Trophoblast cell (in vitro differentiated cells and primary cell): ENCODE data around the gene GABPB2.

ENCODE experiments used
- DNase-seq, 2 donors: peaks; one replicate each; pipeline ENCODE4 v3.0.0-alpha.2; 2016
- H2AFZ ChIP-seq: 2 replicates; pipeline ENCODE4 v1.6.1; 2013; ENCODE audit warnings: low read length, moderate library complexity, mild to moderate bottlenecking; ENCODE audit not compliant: insufficient read depth, poor library complexity
- H2AK5ac ChIP-seq: 2 replicates; pipeline ENCODE4 v1.6.1; 2013; ENCODE audit warnings: mild to moderate bottlenecking, low read length
- H2BK120ac ChIP-seq: 2 replicates; pipeline ENCODE4 v1.6.1; 2013; ENCODE audit warnings: low read length, mild to moderate bottlenecking, moderate library complexity; ENCODE audit not compliant: insufficient read depth, poor library complexity
- H2BK12ac ChIP-seq: 2 replicates; pipeline ENCODE4 v1.6.1; 2013; ENCODE audit warnings: mild to moderate bottlenecking, low read length, moderate library complexity
- H2BK5ac ChIP-seq: 2 replicates; pipeline ENCODE4 v1.6.1; 2013; ENCODE audit warnings: low read length, low read depth, moderate library complexity, mild to moderate bottlenecking; ENCODE audit not compliant: poor library complexity
- H3K14ac ChIP-seq: 2 replicates; pipeline ENCODE4 v1.6.1; 2013; ENCODE audit warnings: mild to moderate bottlenecking, low read length
- H3K18ac ChIP-seq: 2 replicates; pipeline ENCODE4 v1.6.1; 2013; ENCODE audit warnings: mild to moderate bottlenecking, low read length
- H3K23ac ChIP-seq: 2 replicates; pipeline ENCODE4 v1.6.1; 2013; ENCODE audit warnings: low read length
- H3K27ac ChIP-seq: 2 replicates; pipeline ENCODE4 v1.5.1; 2013; ENCODE audit warnings: low read depth, mild to moderate bottlenecking, inconsistent platforms, low read length, moderate library complexity
- H3K27me3 ChIP-seq: 2 replicates; pipeline ENCODE4 v1.6.1; 2013; ENCODE audit warnings: inconsistent platforms, mild to moderate bottlenecking, low read length, moderate library complexity; ENCODE audit not compliant: insufficient read depth
- H3K36me3 ChIP-seq, 2 experiments: 1 replicate in 1 of 2; 2 replicates in 1 of 2; pipeline ENCODE4 v1.6.1; 2013; ENCODE audit warnings: low read length in 2 of 2, mild to moderate bottlenecking in 2 of 2, moderate library complexity in 1 of 2; ENCODE audit not compliant: insufficient read depth in 2 of 2, control insufficient read depth in 1 of 2
- H3K4ac ChIP-seq: 2 replicates; pipeline ENCODE4 v1.6.1; 2013; ENCODE audit warnings: low read depth, mild to moderate bottlenecking, low read length, moderate library complexity
- H3K4me1 ChIP-seq, 2 experiments: 1 replicate in 1 of 2; 2 replicates in 1 of 2; pipeline ENCODE4 v1.6.1; 2013; ENCODE audit warnings: low read length in 2 of 2, mild to moderate bottlenecking in 2 of 2, moderate library complexity in 1 of 2; ENCODE audit not compliant: insufficient read depth in 2 of 2, control insufficient read depth in 1 of 2
- H3K4me2 ChIP-seq: 2 replicates; pipeline ENCODE4 v1.6.1; 2013; ENCODE audit warnings: inconsistent platforms, mild to moderate bottlenecking, low read length, moderate library complexity
- H3K4me3 ChIP-seq: 2 replicates; pipeline ENCODE4 v1.5.1; 2013; ENCODE audit warnings: mild to moderate bottlenecking, low read depth, low read length, inconsistent platforms
- H3K79me1 ChIP-seq: one replicate; pipeline ENCODE4 v1.6.1; 2013; ENCODE audit warnings: low read length
- H3K79me2 ChIP-seq: 2 replicates; pipeline ENCODE4 v1.6.1; 2013; ENCODE audit warnings: low read length, mild to moderate bottlenecking; ENCODE audit not compliant: control insufficient read depth, insufficient read depth, poor library complexity
- H3K9ac ChIP-seq: 2 replicates; pipeline ENCODE4 v1.6.1; 2013; ENCODE audit warnings: mild to moderate bottlenecking, low read length
- H3K9me3 ChIP-seq: 2 replicates; pipeline ENCODE4 v1.6.1; 2013; ENCODE audit warnings: low read depth, mild to moderate bottlenecking, control low read depth, inconsistent platforms, low read length; ENCODE audit not compliant: insufficient read depth
- H4K12ac ChIP-seq: 2 replicates; pipeline ENCODE4 v1.6.1; 2013; ENCODE audit warnings: low read depth, mild to moderate bottlenecking, low read length, moderate library complexity
- H4K8ac ChIP-seq: 2 replicates; pipeline ENCODE4 v1.6.1; 2013; ENCODE audit warnings: low read depth, mild to moderate bottlenecking, low read length, moderate library complexity
- H4K91ac ChIP-seq: one replicate; pipeline ENCODE4 v1.6.1; 2013; ENCODE audit warnings: low read depth, mild to moderate bottlenecking, low read length, moderate library complexity
- WGBS: extraction: QIAGEN DNeasy Blood & Tissue Kit; methylation state at CpG from one replicate; pipeline ENCODE4 v1.1.7; 2013; ENCODE audit warnings: missing lambda C conversion rate; ENCODE audit not compliant: insufficient read length, insufficient coverage; ENCODE audit errors: extremely low coverage; 5-methylcytosine and 5-hydroxymethylcytosine counted together

The GABPB2 gene

DNA sequence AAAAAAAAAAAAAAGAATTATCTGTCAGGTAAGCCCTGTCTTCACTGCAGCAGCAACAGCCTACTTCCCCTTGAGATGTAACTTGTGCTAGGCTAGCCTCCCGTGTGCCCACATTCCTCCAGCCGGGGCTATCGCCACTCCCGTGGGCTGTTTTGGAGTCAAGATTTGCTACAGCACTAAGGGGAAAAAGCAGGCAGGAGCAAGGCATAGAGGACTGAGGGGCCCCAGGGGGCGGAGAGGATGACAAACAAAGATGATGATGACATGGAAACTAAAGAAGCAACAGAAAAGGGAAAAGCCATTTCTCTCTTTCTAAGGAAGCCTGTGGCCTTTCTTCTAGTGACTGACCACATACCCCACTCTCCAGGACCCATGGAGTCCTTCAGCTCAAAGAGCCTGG is 87.8 kb downstream of the GABPB2 start:
- H2AK5ac ChIP-seq, result no peak overlapping the region
- WGBS, result no CpG with 5 or more reads among the region's 5 CpGs
- no peak overlapping the region for H3K4me3 ChIP-seq
- H3K79me1 ChIP-seq, result no peaks in the 10 kb centered on the region
- H4K12ac ChIP-seq, result no peak overlapping the region
- H2BK120ac ChIP-seq, result no peak overlapping the region
- DNase-seq, result no peak
- H4K8ac ChIP-seq, result no peak overlapping the region
- H2BK12ac ChIP-seq, result no peak overlapping the region
- H3K14ac ChIP-seq, result no peak overlapping the region
- no peak overlapping the region for H2AFZ ChIP-seq
- H3K9me3 ChIP-seq, result no peaks in the 10 kb centered on the region
- H3K18ac ChIP-seq, result no peak overlapping the region
- no peak overlapping the region for H3K4me2 ChIP-seq
- H3K36me3 ChIP-seq, result peaks cover 15 to 25% of the 10 kb centered on the region in 2 experiments
- no peaks in the 10 kb centered on the region for H3K27me3 ChIP-seq
- no peak overlapping the region for H3K23ac ChIP-seq
- no peak overlapping the region for H3K9ac ChIP-seq
- no peaks in the 10 kb centered on the region for H3K4me1 ChIP-seq
- H2BK5ac ChIP-seq, result no peak overlapping the region
- H3K79me2 ChIP-seq, result no peaks in the 10 kb centered on the region
- H3K27ac ChIP-seq, result no peak overlapping the region
- H4K91ac ChIP-seq, result no peak overlapping the region
- H3K4ac ChIP-seq, result no peak overlapping the region

DNA sequence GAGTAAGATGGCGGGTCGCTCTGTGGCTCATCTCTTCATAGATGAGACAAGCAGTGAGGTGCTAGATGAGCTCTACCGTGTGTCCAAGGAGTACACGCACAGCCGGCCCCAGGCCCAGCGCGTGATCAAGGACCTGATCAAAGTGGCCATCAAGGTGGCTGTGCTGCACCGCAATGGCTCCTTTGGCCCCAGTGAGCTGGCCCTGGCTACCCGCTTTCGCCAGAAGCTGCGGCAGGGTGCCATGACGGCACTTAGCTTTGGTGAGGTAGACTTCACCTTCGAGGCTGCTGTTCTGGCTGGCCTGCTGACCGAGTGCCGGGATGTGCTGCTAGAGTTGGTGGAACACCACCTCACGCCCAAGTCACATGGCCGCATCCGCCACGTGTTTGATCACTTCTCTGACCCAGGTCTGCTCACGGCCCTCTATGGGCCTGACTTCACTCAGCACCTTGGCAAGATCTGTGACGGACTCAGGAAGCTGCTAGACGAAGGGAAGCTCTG is 88.2 kb downstream of the GABPB2 start:
- H3K9me3 ChIP-seq, result no peaks in the 10 kb centered on the region
- H2AFZ ChIP-seq, result no peak overlapping the region
- no peaks in the 10 kb centered on the region for H3K27me3 ChIP-seq
- DNase-seq, result no peak
- no peak overlapping the region for H3K18ac ChIP-seq
- H2AK5ac ChIP-seq, result no peak overlapping the region
- H3K4ac ChIP-seq, result no peak overlapping the region
- H2BK120ac ChIP-seq, result no peak overlapping the region
- no peaks in the 10 kb centered on the region for H3K4me1 ChIP-seq
- H3K36me3 ChIP-seq, result peaks cover 15 to 25% of the 10 kb centered on the region in 2 experiments
- H3K14ac ChIP-seq, result no peak overlapping the region
- no peaks in the 10 kb centered on the region for H3K79me1 ChIP-seq
- H4K8ac ChIP-seq, result no peak overlapping the region
- H3K4me3 ChIP-seq, result no peak overlapping the region
- no peak overlapping the region for H4K91ac ChIP-seq
- no CpG with 5 or more reads among the region's 22 CpGs for WGBS
- no peak overlapping the region for H2BK5ac ChIP-seq
- H3K9ac ChIP-seq, result no peak overlapping the region
- no peak overlapping the region for H2BK12ac ChIP-seq
- no peaks in the 10 kb centered on the region for H3K79me2 ChIP-seq
- H3K23ac ChIP-seq, result no peak overlapping the region
- no peak overlapping the region for H3K27ac ChIP-seq
- H4K12ac ChIP-seq, result no peak overlapping the region
- no peak overlapping the region for H3K4me2 ChIP-seq

DNA sequence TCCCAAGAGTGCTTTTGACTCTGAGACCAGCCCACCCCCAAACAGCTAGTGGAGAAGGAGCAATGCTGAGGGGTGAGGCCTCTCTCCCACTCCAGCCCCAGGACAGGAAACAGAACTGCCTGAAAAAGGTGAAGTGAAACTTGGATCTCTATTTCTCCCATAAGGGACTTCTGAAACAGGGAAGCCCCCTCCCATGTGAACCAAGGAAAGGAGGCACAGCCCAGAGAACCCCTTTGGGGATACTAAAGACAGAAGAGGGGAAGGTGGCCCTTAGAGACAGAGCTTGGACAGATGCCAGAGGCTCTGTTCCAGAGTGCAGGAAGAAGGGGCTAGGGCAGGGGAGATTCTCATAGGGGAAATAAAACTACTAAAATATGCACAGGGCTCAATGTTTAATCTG is 88.8 kb downstream of the GABPB2 start:
- no peak overlapping the region for H3K9ac ChIP-seq
- no peak overlapping the region for H2BK120ac ChIP-seq
- H2AFZ ChIP-seq, result no peak overlapping the region
- H2BK12ac ChIP-seq, result no peak overlapping the region
- H4K91ac ChIP-seq, result no peak overlapping the region
- no peak overlapping the region for H4K8ac ChIP-seq
- no peaks in the 10 kb centered on the region for H3K79me1 ChIP-seq
- no peaks in the 10 kb centered on the region for H3K27me3 ChIP-seq
- no peak overlapping the region for H2BK5ac ChIP-seq
- H3K4me1 ChIP-seq, result no peaks in the 10 kb centered on the region
- H2AK5ac ChIP-seq, result no peak overlapping the region
- H3K23ac ChIP-seq, result no peak overlapping the region
- no peak overlapping the region for H3K18ac ChIP-seq
- H3K9me3 ChIP-seq, result no peaks in the 10 kb centered on the region
- no peak overlapping the region for H3K4ac ChIP-seq
- no peak overlapping the region for H3K4me2 ChIP-seq
- peaks cover 15 to 25% of the 10 kb centered on the region in 2 experiments for H3K36me3 ChIP-seq
- no peak overlapping the region for H3K4me3 ChIP-seq
- H4K12ac ChIP-seq, result no peak overlapping the region
- no peaks in the 10 kb centered on the region for H3K79me2 ChIP-seq
- H3K14ac ChIP-seq, result no peak overlapping the region
- no peak for DNase-seq
- no peak overlapping the region for H3K27ac ChIP-seq

DNA sequence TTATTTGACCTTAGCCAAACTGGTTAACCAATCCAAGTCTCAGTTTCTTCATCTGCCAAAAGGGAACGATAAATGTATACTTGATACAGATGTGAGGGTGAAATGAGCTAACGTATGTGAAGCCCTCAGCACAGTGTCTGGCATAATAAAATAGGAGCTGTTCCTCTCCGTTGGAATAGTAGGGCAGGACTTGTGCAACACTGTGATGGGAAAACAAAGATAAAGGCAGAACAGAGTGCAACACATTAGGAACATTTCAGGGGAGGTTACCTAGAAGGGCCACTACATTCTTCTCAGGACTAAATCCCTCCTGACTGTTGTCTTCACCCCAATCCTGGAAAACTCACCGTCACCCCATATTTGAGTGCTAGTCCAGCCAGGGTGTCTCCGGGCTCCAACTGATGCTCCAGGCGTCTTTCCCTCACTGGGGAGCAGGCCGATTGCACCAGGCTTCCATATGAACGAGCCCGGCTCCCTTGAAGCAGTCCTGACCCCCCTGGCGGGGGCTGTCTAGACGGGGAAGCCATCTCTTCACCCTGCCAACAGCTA is 94.2 kb downstream of the GABPB2 start:
- Histone ChIP-seq H3K4ac (no peak overlapping the region), H2BK120ac (no peak overlapping the region), H2AFZ (peak overlapping the region; percentile 19), H3K14ac (peak overlapping the region; percentile 5), H3K4me3 (peak overlapping the region; percentile 71), H3K27me3 (no peaks in the 10 kb centered on the region), H3K27ac (peak overlapping the region; percentile 45), H3K79me1 (peaks cover 4% of the 10 kb centered on the region), H4K12ac (no peak overlapping the region), H3K36me3 (peaks cover 22 to 27% of the 10 kb centered on the region in 2 experiments), H3K79me2 (peaks cover 10% of the 10 kb centered on the region), H3K9ac (peak overlapping the region; percentile 92), H3K18ac (peak overlapping the region; percentile 8), H3K9me3 (no peaks in the 10 kb centered on the region), H4K91ac (peak overlapping the region; percentile 71), H2BK5ac (no peak overlapping the region), H2AK5ac (no peak overlapping the region), H3K23ac (no peak overlapping the region), H2BK12ac (no peak overlapping the region), H4K8ac (peak overlapping the region; percentile 97), H3K4me2 (peak overlapping the region; percentile 87), H3K4me1 (peaks cover 4 to 9% of the 10 kb centered on the region in 2 experiments)
- no peak for DNase-seq
- WGBS, result no CpG with 5 or more reads among the region's 11 CpGs
